ENCODE data around the gene SLC38A10. TPM values are rescaled to one million over a fixed set of nuclear protein-coding genes. Genes with fewer than 3 reads are reported as not detected.

SLC38A10 gene
- total RNA-seq, 2 experiments from 2014 or later: 56.0 to 147 TPM

DNA sequence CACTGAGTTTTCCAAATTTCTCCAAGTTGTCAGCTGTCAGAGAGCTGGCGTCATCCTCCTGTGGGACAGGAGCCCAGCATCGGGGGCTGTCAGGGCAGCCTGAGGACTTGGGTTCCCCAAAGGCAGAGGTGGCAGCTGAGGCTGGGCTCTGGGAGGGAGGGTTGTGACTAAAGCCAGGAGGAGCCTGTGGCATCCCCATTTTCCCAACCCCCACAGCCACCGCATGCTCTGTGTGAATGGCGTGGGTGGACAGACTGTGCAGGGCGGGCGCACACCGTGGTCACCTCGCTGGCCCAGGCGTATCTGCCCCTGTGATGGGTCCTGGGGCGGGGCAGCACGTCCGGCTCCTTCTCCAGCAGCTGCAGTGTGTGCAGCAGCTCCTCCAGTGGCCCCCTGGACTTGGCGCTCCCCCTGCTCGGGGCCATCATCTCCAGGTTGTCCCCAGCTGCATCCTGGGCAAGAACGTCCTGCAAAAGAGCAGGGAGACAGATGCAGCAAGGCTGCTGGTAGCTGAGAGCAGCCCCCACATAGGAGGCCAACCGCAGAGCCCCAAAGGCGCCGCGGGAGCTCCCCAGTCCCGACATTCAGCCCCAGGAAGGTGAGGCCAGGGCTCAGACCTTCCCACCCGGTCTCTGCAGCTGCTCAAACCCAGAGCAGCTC is 97.1 kb downstream of the SLC38A10 start:
- Histone ChIP-seq H3K36me3 (ENCODE audit: insufficient read depth, low read length) (peaks cover 16% of the 10 kb centered on the region; the same call in 1 of the 2 replicates), H3K9me2 (ENCODE audit: insufficient read depth, low read length) (no peaks in the 10 kb centered on the region), H3K79me2 (ENCODE audit: insufficient read depth, low read depth, low read length) (no peaks in the 10 kb centered on the region), H3K4me3 (ENCODE audit: low read depth, low read length, poor library complexity, severe bottlenecking) (no peak overlapping the region), H3K9me3 (ENCODE audit: low read length) (no peaks in the 10 kb centered on the region), H2AFZ (ENCODE audit: low read length) (no peak overlapping the region), H3K4me1 (ENCODE audit: insufficient read depth, low read length, poor library complexity, severe bottlenecking) (peaks cover 7% of the 10 kb centered on the region), H4K20me1 (ENCODE audit: insufficient read depth, low read length) (no peaks in the 10 kb centered on the region), H3K27ac (ENCODE audit: low read depth, low read length, poor library complexity, severe bottlenecking) (no peak overlapping the region), H3K4me2 (ENCODE audit: low read length) (no peak overlapping the region)
- intact Hi-C loops (cut with micrococcal nuclease; ENCODE audit: unreplicated experiment): no loop called here
- ChIA-PET POLR2A (no interaction called here), CTCF (ENCODE audit: unreplicated experiment) (no interaction called here)
- TF ChIP-seq, protein P1, sequence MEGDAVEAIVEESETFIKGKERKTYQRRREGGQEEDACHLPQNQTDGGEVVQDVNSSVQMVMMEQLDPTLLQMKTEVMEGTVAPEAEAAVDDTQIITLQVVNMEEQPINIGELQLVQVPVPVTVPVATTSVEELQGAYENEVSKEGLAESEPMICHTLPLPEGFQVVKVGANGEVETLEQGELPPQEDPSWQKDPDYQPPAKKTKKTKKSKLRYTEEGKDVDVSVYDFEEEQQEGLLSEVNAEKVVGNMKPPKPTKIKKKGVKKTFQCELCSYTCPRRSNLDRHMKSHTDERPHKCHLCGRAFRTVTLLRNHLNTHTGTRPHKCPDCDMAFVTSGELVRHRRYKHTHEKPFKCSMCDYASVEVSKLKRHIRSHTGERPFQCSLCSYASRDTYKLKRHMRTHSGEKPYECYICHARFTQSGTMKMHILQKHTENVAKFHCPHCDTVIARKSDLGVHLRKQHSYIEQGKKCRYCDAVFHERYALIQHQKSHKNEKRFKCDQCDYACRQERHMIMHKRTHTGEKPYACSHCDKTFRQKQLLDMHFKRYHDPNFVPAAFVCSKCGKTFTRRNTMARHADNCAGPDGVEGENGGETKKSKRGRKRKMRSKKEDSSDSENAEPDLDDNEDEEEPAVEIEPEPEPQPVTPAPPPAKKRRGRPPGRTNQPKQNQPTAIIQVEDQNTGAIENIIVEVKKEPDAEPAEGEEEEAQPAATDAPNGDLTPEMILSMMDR (conservative IDR thresholded peaks at IDR 0.05; ENCODE audit: low read length): no peak
- TF ChIP-seq EZH2phosphoT487 (IDR thresholded peaks at IDR 0.05; ENCODE audit: borderline replicate concordance, low read depth, low read length): no peak
- BruUV-seq (replicated peaks): no TSS peak
- no peak for DNase-seq (ENCODE audit: low spot score)

DNA sequence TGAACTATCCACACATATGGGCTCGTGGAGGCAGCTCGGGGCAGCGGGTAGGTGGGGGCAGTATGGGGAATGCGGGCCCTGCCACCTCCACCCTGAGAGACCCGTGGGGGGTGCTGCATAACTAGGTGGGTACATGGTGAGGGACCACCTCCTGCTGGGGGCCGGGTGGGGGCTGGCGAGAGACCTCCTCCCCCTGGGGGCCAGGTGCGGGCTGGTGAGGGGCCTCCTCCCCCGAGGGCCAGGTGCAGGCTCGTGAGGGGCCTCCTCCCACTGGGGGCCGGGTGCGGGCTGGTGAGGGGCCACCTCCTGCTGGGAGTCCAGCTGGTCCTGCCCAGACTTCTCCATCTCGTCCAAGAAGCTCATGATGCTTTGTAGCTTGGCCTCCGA is 97.7 kb downstream of the SLC38A10 start:
- Histone ChIP-seq H3K9me3 (ENCODE audit: low read length) (no peaks in the 10 kb centered on the region), H3K4me2 (ENCODE audit: low read length) (no peak overlapping the region), H3K79me2 (ENCODE audit: insufficient read depth, low read depth, low read length) (no peaks in the 10 kb centered on the region), H4K20me1 (ENCODE audit: insufficient read depth, low read length) (no peaks in the 10 kb centered on the region), H3K4me1 (ENCODE audit: insufficient read depth, low read length, poor library complexity, severe bottlenecking) (peaks cover 7% of the 10 kb centered on the region), H3K4me3 (ENCODE audit: low read depth, low read length, poor library complexity, severe bottlenecking) (no peak overlapping the region), H3K27ac (ENCODE audit: low read depth, low read length, poor library complexity, severe bottlenecking) (no peak overlapping the region), H3K9me2 (ENCODE audit: insufficient read depth, low read length) (no peaks in the 10 kb centered on the region), H3K36me3 (ENCODE audit: insufficient read depth, low read length) (peaks cover 16% of the 10 kb centered on the region; the same call in 1 of the 2 replicates), H2AFZ (ENCODE audit: low read length) (no peak overlapping the region)
- TF ChIP-seq, protein P1 (conservative IDR thresholded peaks at IDR 0.05; ENCODE audit: low read length): no peak
- TF ChIP-seq EZH2phosphoT487 (IDR thresholded peaks at IDR 0.05; ENCODE audit: borderline replicate concordance, low read depth, low read length): no peak
- POLR2A ChIA-PET: no interaction called here
- CTCF ChIA-PET (ENCODE audit: unreplicated experiment): no interaction called here
- BruUV-seq (replicated peaks): no TSS peak
- intact Hi-C loops (cut with micrococcal nuclease; ENCODE audit: unreplicated experiment): no loop called here
- no peak for DNase-seq (ENCODE audit: low spot score)

Measured in OCI-LY7 (cell line).